Cardiac septum (tissue), 1 donor: ENCODE data around the gene KRTAP2-2. TPM values are rescaled to one million over a fixed set of nuclear protein-coding genes. Genes with fewer than 3 reads are reported as not detected.

Experiments used
- total RNA-seq: library from RNA; stranded (reverse); fragmentation: NEBNext Ultra II Directional; extraction: Animal tissue kit (Norgen Biotek cat#: 25700); gene quantifications from one replicate; pipeline ENCODE4 v1.2.1, GENCODE V29; 2021
- donor health status: DM: no; HTN: no; CAD: no.

Gene KRTAP2-2
- total RNA-seq, 1 donor from 2014 or later = not detected

Other genes with a start within 250 kb of the KRTAP2-2 start
- gene KRT10, start 232.6 kb downstream of the KRTAP2-2 start, total RNA-seq = 45.2 TPM
- gene KRT12, start 188.0 kb downstream of the KRTAP2-2 start, total RNA-seq = not detected
- gene KRT20, start 170.0 kb downstream of the KRTAP2-2 start, total RNA-seq = not detected
- gene KRT23, start 117.6 kb downstream of the KRTAP2-2 start, total RNA-seq = 0.13 TPM
- not detected for gene KRT39, start 88.3 kb downstream of the KRTAP2-2 start, total RNA-seq
- not detected for gene KRT40, start 70.9 kb downstream of the KRTAP2-2 start, total RNA-seq
- not detected for gene KRTAP3-3, start 61.1 kb downstream of the KRTAP2-2 start, total RNA-seq
- gene KRTAP3-2, start 55.3 kb downstream of the KRTAP2-2 start, total RNA-seq = not detected
- not detected for gene KRTAP3-1, start 46.1 kb downstream of the KRTAP2-2 start, total RNA-seq
- not detected for gene KRTAP1-5, start 28.0 kb downstream of the KRTAP2-2 start, total RNA-seq
- not detected for gene KRTAP1-4, start 25.0 kb downstream of the KRTAP2-2 start, total RNA-seq
- not detected for gene KRTAP1-3, start 20.4 kb downstream of the KRTAP2-2 start, total RNA-seq
- gene KRTAP1-1, start 13.8 kb downstream of the KRTAP2-2 start, total RNA-seq = not detected
- not detected for gene KRTAP2-1, start 7.9 kb downstream of the KRTAP2-2 start, total RNA-seq
- gene KRTAP2-3, start 4.9 kb upstream of the KRTAP2-2 start, total RNA-seq = not detected
- not detected for gene KRTAP2-4, start 10.6 kb upstream of the KRTAP2-2 start, total RNA-seq
- not detected for gene KRTAP4-7, start 28.9 kb upstream of the KRTAP2-2 start, total RNA-seq
- gene KRTAP4-8, start 42.9 kb upstream of the KRTAP2-2 start, total RNA-seq = not detected
- gene KRTAP4-16, start 47.0 kb upstream of the KRTAP2-2 start, total RNA-seq = not detected
- gene KRTAP4-9, start 50.2 kb upstream of the KRTAP2-2 start, total RNA-seq = not detected
- gene KRTAP4-11, start 63.1 kb upstream of the KRTAP2-2 start, total RNA-seq = not detected
- gene KRTAP4-12, start 69.0 kb upstream of the KRTAP2-2 start, total RNA-seq = not detected
- gene KRTAP4-6, start 85.3 kb upstream of the KRTAP2-2 start, total RNA-seq = not detected
- not detected for gene KRTAP4-5, start 94.6 kb upstream of the KRTAP2-2 start, total RNA-seq
- gene KRTAP4-4, start 105.5 kb upstream of the KRTAP2-2 start, total RNA-seq = not detected
- gene KRTAP4-3, start 113.0 kb upstream of the KRTAP2-2 start, total RNA-seq = not detected
- gene KRTAP4-2, start 123.0 kb upstream of the KRTAP2-2 start, total RNA-seq = not detected
- not detected for gene KRTAP4-1, start 129.7 kb upstream of the KRTAP2-2 start, total RNA-seq
- gene KRTAP9-1, start 134.7 kb upstream of the KRTAP2-2 start, total RNA-seq = not detected
- gene KRTAP9-2, start 171.4 kb upstream of the KRTAP2-2 start, total RNA-seq = not detected
- gene KRTAP9-3, start 177.2 kb upstream of the KRTAP2-2 start, total RNA-seq = not detected
- gene KRTAP9-8, start 182.8 kb upstream of the KRTAP2-2 start, total RNA-seq = not detected
- not detected for gene KRTAP9-4, start 194.5 kb upstream of the KRTAP2-2 start, total RNA-seq
- not detected for gene KRTAP9-9, start 200.2 kb upstream of the KRTAP2-2 start, total RNA-seq
- gene KRTAP9-6, start 210.1 kb upstream of the KRTAP2-2 start, total RNA-seq = not detected
- gene KRTAP9-7, start 220.5 kb upstream of the KRTAP2-2 start, total RNA-seq = not detected
- not detected for gene KRTAP29-1, start 247.6 kb upstream of the KRTAP2-2 start, total RNA-seq